RWPE1 (cell line): ENCODE results near the gene OSBPL8.
"Not testable (repeated sequence)": the region's sequence is repeated elsewhere in the genome, so short reads cannot be mapped to it uniquely, and the experiment has no call there.

ENCODE experiments used
- CTCF ChIA-PET: fragments of 350-600 bp; sonication (Branson Sonifier 250); formaldehyde crosslinking; extraction: SDS; loops from one replicate; lab custom pipeline; 2021; lab: Yijun Ruan, JAX
- POLR2A ChIA-PET: fragments of 400-600 bp; formaldehyde crosslinking; extraction: SDS; loops from one replicate; lab custom pipeline; 2020; ENCODE audit warnings: antibody characterized with exemption; ENCODE audit not compliant: low non-redundant PET; lab: Yijun Ruan, JAX
- DNase-seq: peaks from one replicate; pipeline ENCODE4 v3.0.0; 2012; ENCODE audit warnings: low spot score
- H3K27ac ChIP-seq: fragments of 450-650 bp; 2 replicates; pipeline ENCODE4 v1.5.1; 2017
- TF ChIP-seq, protein P1 (sequence below): fragments of 450-650 bp; conservative IDR thresholded peaks from 2 replicates; pipeline ENCODE4 v1.5.1; 2017; ENCODE audit warnings: low read depth, mild to moderate bottlenecking

The OSBPL8 gene

DNA sequence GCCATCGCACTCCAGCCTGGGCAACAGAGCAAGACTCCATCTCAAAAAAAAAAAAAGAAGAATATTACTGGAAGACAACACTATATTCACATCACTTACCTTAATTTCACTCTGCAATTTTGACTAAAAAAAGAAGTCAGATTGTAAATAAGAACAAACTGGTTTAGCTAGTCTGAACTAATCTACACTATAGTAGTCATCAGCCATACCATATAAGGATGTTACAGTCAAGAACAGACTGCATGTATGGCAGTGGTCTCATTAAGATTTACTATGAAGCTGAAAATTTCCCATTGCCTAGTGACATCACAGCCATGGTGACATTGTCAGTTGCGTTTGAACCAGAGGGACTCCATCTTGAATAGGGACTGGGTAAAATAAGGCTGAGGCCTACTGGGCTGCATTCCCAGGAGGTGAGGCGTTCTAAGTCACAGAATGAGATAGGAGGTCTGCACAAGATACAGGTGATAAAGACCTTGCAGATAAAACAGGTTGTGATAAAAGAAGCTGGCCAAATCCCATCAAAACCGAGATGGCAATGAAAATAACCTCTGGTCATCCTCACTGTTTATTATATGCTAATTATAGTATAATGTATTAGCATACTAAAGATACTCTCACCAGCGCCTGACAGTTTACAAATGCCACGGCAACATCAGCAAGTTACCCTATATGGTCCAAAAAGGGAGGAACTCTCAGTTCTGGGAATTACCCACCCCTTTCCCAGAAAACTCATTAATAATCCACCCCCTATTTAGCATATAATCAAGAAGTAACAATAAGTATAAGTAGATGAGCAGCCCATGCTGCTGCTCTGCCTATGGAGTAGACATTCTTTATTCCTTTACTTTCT, 51.2 kb downstream of the OSBPL8 start:
- DNase-seq: peak; percentile 2
- POLR2A ChIA-PET: no interaction called here
- no peak overlapping the region for H3K27ac ChIP-seq
- CTCF ChIA-PET: interaction anchor here (0.6 kb wide), 1 partner anchor 788 kb away, joined by 5 read pairs; no protein-coding TSS in a partner anchor
- TF ChIP-seq, protein P1, sequence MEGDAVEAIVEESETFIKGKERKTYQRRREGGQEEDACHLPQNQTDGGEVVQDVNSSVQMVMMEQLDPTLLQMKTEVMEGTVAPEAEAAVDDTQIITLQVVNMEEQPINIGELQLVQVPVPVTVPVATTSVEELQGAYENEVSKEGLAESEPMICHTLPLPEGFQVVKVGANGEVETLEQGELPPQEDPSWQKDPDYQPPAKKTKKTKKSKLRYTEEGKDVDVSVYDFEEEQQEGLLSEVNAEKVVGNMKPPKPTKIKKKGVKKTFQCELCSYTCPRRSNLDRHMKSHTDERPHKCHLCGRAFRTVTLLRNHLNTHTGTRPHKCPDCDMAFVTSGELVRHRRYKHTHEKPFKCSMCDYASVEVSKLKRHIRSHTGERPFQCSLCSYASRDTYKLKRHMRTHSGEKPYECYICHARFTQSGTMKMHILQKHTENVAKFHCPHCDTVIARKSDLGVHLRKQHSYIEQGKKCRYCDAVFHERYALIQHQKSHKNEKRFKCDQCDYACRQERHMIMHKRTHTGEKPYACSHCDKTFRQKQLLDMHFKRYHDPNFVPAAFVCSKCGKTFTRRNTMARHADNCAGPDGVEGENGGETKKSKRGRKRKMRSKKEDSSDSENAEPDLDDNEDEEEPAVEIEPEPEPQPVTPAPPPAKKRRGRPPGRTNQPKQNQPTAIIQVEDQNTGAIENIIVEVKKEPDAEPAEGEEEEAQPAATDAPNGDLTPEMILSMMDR: no peak

DNA sequence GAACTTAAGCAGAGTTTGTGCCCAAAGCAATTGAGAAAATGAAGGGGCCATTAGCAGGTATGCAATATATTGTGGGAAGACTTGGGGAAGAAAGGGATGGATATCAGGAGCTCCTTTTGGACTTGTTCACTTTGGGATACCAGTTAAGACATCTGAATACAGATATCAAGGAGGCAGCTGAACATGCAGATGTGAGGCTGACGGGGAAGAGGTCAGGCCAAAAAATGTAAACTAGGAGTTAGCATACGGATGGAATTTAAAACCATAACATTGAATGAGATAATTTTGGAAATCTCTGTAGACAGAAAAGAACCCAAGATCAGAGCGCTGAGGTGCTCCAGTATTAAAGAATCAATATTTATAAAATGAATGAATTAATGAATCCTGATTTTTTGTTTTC, 53.4 kb downstream of the OSBPL8 start:
- H3K27ac ChIP-seq: no peak overlapping the region
- CTCF ChIA-PET: no interaction called here

DNA sequence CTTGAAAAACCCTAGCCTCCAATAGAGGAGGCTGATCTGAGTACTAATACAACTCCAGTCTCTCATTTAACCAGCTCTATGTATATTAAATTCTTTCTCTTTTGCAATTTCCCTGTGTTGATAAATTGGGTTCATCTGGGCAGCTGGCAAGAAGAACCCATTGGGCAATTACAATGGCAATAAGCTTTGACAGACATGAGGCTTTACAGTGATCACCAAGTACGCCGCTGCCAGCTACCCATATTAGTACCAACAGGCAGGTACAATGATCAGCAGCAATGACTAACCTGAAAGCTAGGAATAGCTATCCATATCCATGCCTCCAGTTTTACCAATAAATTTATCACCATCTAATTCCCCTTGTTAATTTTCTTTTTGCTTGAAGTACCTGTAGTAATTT, 54.5 kb downstream of the OSBPL8 start:
- H3K27ac ChIP-seq: no peak overlapping the region
- POLR2A ChIA-PET: no interaction called here
- DNase-seq: no peak
- TF ChIP-seq, protein P1: no peak
- CTCF ChIA-PET: no interaction called here

More for the DNA sequence above, 53.4 kb downstream of the OSBPL8 start:
- POLR2A ChIA-PET: no interaction called here
- DNase-seq: no peak
- TF ChIP-seq, protein P1: no peak

DNA sequence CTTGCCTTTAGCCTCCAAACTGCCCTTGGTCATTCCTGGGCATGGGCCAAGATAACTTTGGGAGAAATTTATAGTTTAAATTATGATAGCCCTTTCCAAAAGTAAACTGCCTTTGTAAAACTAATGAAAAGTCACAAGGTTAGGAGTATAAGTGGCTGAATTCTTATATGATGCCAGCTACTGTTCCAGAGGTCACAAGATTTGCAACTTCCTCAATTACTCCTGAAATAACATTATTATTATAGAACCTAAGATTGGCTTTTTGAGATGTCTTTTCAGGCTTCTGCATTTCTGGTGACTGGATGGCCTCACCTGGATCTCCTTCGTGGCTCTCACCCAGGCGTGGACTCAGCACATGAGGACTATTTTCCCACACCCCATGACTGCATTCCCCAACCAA, 55.0 kb downstream of the OSBPL8 start:
- no peak overlapping the region for H3K27ac ChIP-seq

DNA sequence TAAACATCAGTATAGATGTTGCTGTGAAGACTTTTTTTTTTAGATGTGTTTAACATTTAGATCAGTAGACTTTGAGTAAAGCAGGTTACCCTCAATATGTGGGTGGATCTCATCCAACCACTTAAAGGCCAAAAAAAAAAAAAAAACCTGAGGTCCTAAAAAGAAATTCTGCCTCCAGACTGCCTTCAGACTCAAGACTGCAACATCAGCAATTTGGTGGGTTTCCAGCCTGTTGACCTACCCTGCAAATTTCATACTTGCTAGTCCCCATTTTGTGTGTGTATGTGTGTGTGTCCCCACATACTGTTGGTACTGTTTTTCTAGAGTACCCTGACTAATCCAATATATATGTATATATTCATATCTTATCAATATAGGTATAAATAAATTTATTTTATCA, 55.6 kb downstream of the OSBPL8 start:
- no peak overlapping the region for H3K27ac ChIP-seq
- TF ChIP-seq, protein P1: no peak
- CTCF ChIA-PET: no interaction called here
- POLR2A ChIA-PET: no interaction called here
- DNase-seq: no peak

More for the DNA sequence above, 55.0 kb downstream of the OSBPL8 start:
- POLR2A ChIA-PET: no interaction called here
- DNase-seq: no peak
- TF ChIP-seq, protein P1: no peak
- CTCF ChIA-PET: no interaction called here

DNA sequence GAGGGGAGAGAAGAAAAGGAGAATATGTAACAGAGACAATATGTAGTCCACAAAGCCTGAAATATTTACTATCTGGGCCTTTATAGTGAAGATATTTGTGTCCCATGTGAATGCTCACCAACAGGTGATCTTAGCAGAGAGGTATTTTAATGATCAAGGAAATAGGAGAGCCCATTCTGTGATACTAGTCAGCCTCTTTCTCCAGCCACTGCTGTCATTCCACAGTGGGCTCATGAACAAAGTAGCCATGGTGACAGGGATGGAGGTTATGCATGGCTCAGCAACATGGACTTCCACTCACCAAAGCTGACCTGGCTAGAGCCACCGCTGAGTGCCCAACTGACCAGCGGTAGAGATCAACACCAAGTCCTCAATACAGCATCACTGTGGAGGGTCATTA, 58.2 kb downstream of the OSBPL8 start:
- H3K27ac ChIP-seq: no peak overlapping the region
- TF ChIP-seq, protein P1: no peak
- POLR2A ChIA-PET: no interaction called here
- DNase-seq: no peak
- CTCF ChIA-PET: no interaction called here

DNA sequence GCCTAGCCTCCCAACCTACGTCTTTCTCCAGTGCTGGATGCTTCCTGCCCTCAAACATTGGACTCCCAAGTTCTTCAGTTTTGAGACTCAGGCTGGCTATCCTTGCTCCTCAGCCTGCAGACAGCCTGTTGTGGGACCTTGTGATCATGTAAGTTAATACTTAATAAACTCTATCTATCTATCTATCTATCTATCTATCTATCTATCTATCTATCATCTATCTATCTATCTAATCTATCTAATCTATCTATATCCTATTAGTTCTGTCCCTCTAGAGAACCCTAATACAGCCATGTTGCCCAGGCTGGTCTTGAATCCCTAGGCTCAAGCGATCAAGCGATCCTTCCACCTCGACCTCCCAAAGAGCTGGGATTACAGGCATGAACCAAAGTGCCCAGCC, 60.4 kb downstream of the OSBPL8 start:
- POLR2A ChIA-PET, DNase-seq, H3K27ac ChIP-seq: not testable (repeated sequence)
- CTCF ChIA-PET: interaction anchor here (0.7 kb wide), 1 partner anchor 14 kb away, joined by 5 read pairs; no protein-coding TSS in a partner anchor
